Lower leg skin (tissue), 4 donors: ENCODE results near the gene SURF6. TPM values are rescaled to one million over a fixed set of nuclear protein-coding genes. Genes with fewer than 3 reads are reported as not detected.

Source experiments
- DNase-seq, 2 donors: peaks; one replicate each; pipeline ENCODE4 v3.0.0-alpha.2; 2019; ENCODE audit warnings: low spot score in 2 of 2
- H3K4me3 ChIP-seq: fragments of 200-600 bp; sonication (generic); 2 replicates; pipeline ENCODE4 v1.5.1; 2017; ENCODE audit warnings: mild to moderate bottlenecking, low read depth; ENCODE audit not compliant: poor library complexity, severe bottlenecking
- POLR2A ChIP-seq, 2 donors: fragments of 450-650 bp; IDR thresholded peaks; one replicate each; pipeline ENCODE4 v1.6.1; 2016 to 2017; ENCODE audit warnings: antibody characterized with exemption in 2 of 2, mild to moderate bottlenecking in 1 of 2, moderate library complexity in 1 of 2
- WGBS, 2 donors: methylation state at CpG; one replicate each; pipeline ENCODE4 v1.1.5; 2018; 5-methylcytosine and 5-hydroxymethylcytosine counted together
- intact Hi-C: fragments of 100-400 bp; cut with DNase I; formaldehyde crosslinking; loops from one replicate; pipeline ENCODE4 v1.15.0; 2023; ENCODE audit warnings: low total_unique reads
- total RNA-seq, 4 donors: library from RNA; depleted of rRNA; stranded (reverse); fragments of >200 nt; gene quantifications; one replicate each; pipeline ENCODE4 v1.1.0, GENCODE V29; 2016
- TF ChIP-seq, protein P1 (sequence below), 3 donors: fragments of 450-650 bp; IDR thresholded peaks; one replicate each; pipeline ENCODE4 v1.5.1; 2016; ENCODE audit warnings: antibody characterized with exemption in 3 of 3, mild to moderate bottlenecking in 3 of 3, moderate library complexity in 2 of 3

The SURF6 gene
- total RNA-seq, 4 donors from 2014 or later = 21.7 to 37.4 (median 27.4) TPM

GRCh38 chr9:133370685-133371084 lies 34.7 kb upstream of the SURF6 start:
- WGBS, 2 donors = 76 to 79% methylated on average over 9 of the region's 9 CpGs
- intact Hi-C loops = no loop called here
- no peak overlapping the region for H3K4me3 ChIP-seq
- TF ChIP-seq, protein P1, sequence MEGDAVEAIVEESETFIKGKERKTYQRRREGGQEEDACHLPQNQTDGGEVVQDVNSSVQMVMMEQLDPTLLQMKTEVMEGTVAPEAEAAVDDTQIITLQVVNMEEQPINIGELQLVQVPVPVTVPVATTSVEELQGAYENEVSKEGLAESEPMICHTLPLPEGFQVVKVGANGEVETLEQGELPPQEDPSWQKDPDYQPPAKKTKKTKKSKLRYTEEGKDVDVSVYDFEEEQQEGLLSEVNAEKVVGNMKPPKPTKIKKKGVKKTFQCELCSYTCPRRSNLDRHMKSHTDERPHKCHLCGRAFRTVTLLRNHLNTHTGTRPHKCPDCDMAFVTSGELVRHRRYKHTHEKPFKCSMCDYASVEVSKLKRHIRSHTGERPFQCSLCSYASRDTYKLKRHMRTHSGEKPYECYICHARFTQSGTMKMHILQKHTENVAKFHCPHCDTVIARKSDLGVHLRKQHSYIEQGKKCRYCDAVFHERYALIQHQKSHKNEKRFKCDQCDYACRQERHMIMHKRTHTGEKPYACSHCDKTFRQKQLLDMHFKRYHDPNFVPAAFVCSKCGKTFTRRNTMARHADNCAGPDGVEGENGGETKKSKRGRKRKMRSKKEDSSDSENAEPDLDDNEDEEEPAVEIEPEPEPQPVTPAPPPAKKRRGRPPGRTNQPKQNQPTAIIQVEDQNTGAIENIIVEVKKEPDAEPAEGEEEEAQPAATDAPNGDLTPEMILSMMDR (IDR thresholded peaks at IDR 0.05) = no peak
- TF ChIP-seq POLR2A (IDR thresholded peaks at IDR 0.05) = no peak
- no peak for DNase-seq

- DNase-seq = no peak
- no peak for TF ChIP-seq POLR2A (IDR thresholded peaks at IDR 0.05)
- TF ChIP-seq, protein P1 (IDR thresholded peaks at IDR 0.05) = no peak
- intact Hi-C loops = no loop called here
- WGBS, 2 donors = 82 to 88% methylated on average over 7 of the region's 7 CpGs
- no peak overlapping the region for H3K4me3 ChIP-seq
These were observed 33.9 kb upstream of the SURF6 start for GRCh38 chr9:133369933-133370332.

GRCh38 chr9:133369422-133369821 lies 33.4 kb upstream of the SURF6 start:
- H3K4me3 ChIP-seq = no peak overlapping the region
- DNase-seq = no peak
- intact Hi-C loops = no loop called here
- WGBS, 2 donors = 78 to 79% methylated on average over 6 of the region's 6 CpGs
- TF ChIP-seq, protein P1 (IDR thresholded peaks at IDR 0.05) = no peak
- TF ChIP-seq POLR2A (IDR thresholded peaks at IDR 0.05) = no peak

- 50 to 54% methylated on average over 18 of the region's 18 CpGs for WGBS, 2 donors
These were observed 32.4 kb upstream of the SURF6 start for GRCh38 chr9:133368249-133368881.

GRCh38 chr9:133367778-133368177 lies 31.8 kb upstream of the SURF6 start:
- H3K4me3 ChIP-seq = no peak overlapping the region
- WGBS, 2 donors = 49 to 76% methylated on average over 10 of the region's 10 CpGs
- intact Hi-C loops = no loop called here
- no peak for TF ChIP-seq POLR2A (IDR thresholded peaks at IDR 0.05)
- TF ChIP-seq, protein P1 (IDR thresholded peaks at IDR 0.05) = no peak
- no peak for DNase-seq

More at GRCh38 chr9:133368249-133368881, 32.4 kb upstream of the SURF6 start:
- no peak overlapping the region for H3K4me3 ChIP-seq
- no peak for DNase-seq
- no peak for TF ChIP-seq POLR2A (IDR thresholded peaks at IDR 0.05)
- TF ChIP-seq, protein P1 (IDR thresholded peaks at IDR 0.05) = no peak
- intact Hi-C loops = no loop called here

DNA sequence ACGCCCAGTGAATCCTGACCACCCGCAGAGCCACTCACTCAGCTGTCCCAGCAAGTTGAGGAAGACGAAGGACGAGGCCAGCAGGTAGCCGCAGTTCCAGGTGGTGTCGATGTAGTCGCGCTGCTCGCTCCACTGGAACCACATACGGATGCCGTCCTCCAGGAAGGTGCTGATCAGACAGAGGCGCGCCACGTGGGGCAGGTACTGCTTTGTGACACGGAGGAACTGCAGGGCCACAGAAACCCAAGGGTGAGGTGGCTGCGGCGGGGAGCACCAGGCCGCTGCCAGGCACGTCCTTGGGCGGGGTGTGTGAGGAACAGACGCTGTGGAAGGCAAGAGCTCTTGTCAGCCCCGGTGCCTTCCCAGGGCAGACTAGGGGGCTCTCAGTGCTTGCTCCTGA lies 31.2 kb upstream of the SURF6 start:
- intact Hi-C loops = no loop called here
- TF ChIP-seq, protein P1 (IDR thresholded peaks at IDR 0.05) = no peak
- TF ChIP-seq POLR2A (IDR thresholded peaks at IDR 0.05) = no peak
- no peak overlapping the region for H3K4me3 ChIP-seq
- 79 to 90% methylated on average over 22 of the region's 22 CpGs for WGBS, 2 donors
- DNase-seq = no peak
